ENCODE measurements around the gene CD9.

The CD9 gene

DNA sequence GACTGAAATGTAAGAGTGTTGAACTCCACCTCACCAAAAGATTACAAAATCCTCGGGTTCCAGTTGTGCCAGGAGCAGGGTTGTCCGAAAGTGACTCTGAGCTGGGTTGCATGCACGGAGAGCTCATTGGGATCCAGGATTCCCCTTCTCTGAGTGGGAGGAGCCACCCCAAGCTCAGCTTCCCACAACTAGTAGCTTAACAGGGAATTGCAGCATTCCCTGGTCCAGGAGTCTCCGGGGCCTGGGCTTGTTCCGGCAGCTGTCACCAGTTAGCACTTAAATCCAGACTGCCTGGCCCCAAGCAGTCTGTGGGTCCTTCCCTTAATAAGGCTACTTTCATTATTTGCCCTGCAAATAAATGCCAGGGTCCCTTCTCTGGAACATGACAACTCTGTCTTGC is 50.1 kb downstream of the CD9 start:
- no peak for DNase-seq

DNA sequence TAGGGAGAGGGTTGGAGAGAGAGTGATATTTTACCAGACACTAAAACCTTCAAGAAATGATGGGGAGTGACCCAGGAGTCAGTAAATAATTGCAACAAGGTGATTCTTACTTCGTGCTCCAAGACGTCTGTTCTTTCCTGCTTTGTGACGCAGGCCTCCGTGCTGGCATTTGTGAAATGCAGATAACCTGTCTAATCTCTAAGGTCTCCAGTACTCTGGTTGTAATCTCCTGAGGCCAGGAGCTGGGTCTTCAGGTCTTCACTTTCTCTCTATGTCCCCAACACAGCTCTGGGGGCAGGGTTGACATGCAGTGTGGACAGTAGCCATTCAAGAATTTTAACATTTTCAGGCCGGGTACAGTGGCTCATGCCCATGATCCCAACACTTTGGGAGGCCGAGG is 53.1 kb downstream of the CD9 start:
- no peak for DNase-seq

DNA sequence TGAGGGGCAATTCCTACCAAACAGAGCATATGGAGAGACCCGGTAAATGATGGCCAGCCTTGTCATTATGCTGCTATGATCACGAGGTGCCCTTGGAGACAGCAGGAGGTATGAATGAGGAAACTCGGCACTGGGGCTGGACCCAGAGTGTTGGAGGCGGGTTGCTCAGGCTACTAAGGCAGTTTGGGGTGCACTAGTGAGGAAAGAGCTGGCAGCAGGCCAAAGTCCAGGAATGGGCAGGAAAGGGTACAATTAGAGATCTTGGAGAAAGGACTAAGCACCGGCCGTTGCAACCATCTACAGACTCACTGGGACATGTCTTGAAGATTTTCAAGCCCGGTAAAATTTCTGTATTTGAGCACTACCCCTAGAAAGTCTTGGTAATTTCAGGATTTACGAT is 54.3 kb downstream of the CD9 start:
- DNase-seq: no peak

DNA sequence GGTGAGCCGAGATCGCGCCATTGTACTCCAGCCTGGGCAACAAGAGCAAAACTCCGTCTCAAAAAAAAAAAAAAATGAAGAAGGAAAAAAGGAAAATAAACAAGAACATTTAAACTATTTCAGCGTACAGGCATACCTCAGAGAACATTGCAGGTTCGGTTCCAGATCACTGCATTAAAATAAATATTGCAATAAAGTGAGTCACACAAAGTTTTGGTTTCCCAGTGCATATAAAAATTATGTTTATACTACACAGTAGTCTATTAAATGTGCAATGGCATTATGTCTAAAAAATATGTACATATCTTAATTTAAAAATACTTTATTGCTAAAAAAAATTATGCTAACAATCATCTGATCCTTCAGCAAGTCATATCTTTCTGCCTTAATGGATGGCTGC is 56.8 kb downstream of the CD9 start:
- DNase-seq: no peak

DNA sequence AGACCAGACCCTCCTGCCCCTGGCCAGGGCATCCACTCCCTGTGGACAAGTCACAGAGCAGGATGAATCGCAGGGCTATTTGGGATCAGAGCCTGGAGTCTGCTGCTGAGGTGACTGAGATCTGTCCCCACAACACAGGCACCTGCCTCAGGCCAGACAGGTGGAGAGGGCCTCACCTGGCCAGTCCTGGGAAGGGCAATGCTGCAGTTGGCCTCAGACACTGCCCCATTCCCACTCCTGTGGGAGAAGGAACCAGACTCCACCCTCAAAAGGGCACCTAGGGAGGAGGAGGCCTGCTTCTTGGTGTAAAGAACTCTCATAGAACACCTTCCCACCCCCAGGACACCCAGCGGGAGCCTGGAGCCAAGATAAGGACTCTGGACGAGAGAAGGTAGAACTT is 62.0 kb downstream of the CD9 start:
- DNase-seq: no peak

DNA sequence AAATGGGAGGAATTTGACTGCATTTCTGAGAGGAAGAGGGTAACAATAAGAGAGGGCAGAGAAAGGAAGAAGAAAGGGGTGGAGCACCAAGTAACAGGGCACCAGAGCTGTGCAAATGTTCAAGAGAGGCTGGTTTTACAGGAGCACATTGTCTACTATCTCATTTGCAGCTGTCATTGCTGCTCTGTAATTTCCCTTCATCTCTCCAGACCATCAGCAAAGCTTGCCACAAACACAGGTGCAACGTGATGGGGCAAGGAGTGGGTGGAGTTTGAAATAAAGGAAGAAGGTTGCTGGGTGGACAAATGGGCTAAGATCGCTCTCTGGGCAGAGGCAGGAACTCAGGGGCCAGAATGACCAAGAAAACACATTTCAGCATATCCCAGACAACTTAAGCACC is 62.4 kb downstream of the CD9 start:
- no peak for DNase-seq

DNA sequence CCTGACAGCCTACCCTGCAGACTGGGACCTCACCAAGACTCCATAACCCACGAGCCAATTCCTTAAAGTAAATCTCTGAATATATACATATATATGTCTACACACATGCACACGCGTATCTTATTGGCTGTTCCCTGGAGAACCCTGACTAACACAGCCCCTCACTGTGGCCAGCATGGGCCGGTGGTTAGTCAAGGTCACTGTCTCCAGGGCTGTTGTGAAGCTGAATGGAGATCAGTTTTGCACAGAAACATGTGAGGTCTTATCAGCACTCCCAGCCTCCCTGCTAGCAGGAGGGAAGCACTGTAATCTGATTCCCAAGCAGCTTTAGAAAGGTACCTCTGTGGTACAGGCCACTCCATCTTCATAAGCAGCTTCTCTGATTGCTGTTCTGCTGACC is 63.7 kb downstream of the CD9 start:
- DNase-seq: no peak

DNA sequence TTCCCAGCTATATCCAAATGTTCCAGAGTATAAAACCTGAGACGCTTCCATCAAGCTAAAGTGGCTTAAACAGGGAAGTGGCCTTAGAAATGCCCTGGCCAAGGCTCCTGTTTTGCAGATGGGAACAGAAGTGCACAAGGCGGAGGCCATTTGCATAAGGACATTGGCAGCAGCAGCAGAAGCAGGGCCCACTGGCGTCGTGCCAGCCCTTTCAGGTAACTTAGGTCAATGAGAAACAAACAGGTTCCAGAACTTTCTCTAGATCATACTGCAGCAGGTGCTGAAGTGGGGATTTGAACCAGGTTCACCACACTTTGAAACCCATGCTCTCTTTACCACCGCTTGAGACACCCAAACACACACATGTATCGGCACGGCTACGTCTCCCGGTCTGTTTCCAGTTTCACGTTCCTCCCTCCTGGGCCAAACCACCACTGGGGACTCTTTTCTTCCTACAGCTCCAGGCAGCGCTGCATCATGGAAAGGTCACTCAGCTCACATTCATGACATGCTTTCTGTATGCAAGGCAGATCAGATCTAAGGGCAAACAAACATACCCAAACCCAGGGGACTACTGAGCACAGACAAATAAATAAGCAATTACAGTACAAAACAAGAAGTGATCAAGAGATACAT is 64.3 kb downstream of the CD9 start:
- no peak for DNase-seq

DNA sequence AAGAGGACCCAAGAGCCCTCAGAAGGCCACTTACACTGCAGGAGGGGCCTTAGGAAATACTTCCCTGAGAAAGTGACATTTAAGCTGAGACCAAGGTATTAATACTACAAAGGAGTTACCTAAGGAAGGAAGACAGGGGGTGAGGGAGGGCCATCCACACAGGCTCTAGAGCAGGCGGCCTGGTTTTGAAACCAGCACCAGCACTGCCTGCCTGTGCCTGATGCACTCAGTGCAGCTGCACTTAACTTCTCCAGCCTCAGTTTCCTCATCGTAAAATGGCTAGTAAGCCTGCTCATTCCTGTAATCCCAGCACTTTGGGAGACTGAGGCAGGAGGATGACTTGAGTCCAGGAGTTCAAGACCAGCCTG is 64.8 kb downstream of the CD9 start:
- no peak for DNase-seq

DNA sequence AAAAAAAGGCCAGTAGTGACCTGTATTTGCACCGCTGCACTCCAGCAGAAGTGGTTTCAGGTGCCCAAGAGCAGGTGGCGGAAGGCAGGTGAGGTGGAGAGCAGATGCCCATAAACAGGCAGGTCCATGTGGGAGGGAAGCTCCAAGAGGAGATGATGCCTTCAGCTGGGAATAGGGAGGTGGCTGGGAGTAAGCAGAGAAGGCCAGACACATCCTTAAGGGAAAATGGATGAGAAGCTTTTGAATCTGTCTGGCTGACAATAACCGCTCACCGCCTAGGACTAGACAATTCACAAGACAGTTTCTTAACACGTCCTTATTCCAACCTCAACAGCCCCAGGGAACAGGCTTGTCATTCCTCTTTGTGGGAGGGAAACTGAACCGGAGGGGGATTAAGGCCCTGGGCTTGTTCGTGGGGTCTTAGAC is 66.4 kb downstream of the CD9 start:
- no peak for DNase-seq

DNA sequence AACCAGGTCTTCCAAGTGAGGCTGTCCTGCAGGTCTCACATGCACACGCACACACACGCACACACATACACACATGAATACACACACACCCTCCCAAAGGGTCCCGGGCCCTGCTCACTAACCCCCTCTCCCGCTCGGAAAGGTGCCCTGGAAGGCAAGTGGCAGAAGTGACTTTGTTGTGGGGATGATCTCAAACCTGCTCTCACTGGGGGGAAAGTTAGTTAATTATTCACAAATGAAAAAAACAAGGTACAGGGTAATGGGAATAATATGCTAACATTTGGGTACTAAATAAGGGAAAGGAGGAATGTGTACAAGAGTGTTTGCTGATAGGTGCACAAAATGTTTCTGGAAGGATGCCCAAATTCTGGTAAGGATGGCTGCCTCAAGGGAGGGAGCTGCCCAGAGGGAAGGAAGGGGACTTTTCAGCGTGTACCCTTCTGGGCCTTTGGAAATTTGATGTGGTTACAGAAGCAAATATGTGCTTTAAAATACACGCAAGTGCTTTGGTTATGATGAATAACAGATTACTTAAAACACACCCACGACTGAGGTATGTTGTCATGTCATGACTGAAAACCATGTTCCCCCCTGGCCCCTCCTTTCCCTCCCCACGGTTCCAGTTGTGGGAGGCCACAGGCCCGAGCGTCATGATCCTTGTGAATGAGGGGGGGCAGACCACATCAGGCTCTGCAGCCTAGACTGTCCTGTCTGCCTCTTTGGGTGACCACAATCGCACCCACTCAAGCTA is 66.9 kb downstream of the CD9 start:
- DNase-seq: no peak

DNA sequence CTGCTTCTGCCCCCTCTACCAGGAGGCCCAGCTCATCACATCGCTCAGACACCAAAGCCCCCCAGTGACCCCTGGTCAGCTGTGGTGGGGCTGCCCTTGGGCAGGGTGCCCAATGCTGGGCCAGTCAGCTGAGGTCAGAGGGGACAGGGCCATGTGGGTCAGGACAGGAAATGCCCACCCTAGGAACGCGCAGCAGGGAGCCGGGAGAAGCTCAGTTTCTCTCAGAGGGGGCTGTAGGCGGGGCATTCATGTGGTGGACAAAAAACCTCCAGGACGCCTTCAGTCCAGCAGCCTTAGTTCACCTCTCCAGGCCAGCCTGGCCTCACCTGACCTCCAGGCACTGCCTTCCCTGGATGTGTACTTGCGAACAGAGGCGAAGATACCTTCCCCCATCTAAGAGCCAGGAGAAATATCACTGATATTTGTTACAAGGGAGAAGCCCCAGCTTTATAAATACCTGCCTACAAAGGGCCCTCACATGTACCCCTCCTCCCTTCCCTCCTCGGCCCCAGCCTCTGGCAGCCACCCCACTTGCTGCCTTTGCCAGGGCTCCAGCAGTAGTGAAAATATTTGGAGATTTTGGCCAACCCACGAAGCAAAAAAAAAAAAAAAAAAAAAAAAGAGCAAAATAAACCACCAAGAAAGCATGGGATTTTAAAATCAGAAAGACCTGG is 68.4 kb downstream of the CD9 start:
- DNase-seq: no peak

DNA sequence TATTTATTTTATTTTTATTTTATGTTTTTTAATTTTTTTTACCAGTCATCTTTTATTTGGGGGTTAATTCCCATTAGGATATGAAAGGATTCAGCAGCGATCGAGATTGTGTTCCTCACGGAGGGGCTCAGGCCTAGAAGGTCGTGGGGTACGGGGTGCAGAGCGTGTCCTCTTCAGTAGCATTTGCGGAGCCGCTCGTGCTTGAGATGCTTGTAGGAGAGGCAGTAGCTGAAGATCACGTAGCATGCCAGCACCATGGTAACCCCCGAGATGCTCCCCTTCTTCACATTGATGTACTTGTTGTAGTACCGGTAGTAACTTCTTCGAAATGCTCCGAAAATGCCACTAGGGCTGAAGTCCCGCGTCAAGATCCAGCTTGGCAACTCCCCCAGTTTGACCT is 69.8 kb downstream of the CD9 start:
- DNase-seq: no peak

DNA sequence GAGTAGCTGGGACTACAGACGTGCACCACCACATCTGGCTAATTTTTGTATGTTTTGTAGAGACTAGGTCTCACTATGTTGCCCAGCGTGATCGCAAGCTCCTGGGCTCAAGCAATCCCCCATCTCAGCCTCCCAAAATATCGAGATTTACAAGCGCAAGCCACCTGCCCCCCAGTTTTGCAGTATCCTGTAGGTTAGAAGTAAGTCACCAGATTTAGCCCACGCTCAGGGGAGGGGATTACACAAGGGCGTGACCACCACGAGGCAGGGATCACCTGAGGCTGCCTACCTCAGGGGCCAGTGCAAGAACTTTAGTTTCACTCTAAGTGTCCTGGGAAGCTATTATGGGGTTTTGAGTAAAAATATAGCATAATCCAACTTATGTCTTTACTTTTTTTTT is 71.1 kb downstream of the CD9 start:
- no peak for DNase-seq

DNA sequence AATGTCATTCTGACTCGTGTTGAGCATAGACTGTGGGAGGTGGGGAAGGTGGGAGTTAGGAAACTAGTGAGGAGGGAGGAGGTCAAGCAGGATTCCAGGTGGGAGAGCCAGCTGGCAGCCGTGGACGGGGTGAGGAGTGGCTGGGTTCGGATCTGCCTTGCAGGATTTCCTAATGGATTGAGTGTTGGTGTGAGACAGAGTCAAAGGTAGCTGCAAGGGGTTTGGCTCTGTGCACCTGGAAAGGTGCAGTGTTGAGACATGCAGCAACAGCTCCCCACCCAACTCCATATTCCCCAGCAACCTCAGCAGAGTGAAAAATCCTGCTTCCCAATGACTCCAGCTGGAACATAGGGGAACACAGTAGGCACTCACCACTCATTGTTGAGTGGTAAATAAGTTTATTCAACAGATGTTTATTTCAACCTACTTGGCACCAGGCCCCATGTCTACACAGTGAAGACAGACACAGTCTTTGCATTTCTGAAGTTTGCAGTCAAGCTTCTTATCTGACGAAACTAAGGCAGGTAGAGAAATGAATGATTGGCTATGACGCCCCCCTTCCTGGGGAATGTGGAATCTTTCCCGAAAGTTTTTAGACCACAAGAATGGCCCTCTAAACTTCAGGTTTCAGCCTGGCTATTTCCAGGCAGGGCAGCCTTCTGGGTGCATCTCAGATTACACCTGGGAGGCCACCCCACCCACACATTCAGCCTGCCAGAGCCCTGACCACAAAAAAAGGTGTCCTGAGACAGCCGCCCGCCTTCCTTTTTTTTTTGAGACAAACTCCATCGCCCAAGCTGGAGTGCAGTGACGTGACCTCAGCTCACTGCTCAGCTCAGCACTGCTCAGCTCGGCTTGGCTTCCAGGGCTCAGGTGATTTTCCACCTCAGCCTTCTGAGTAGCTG is 72.4 kb downstream of the CD9 start:
- DNase-seq: no peak

DNA sequence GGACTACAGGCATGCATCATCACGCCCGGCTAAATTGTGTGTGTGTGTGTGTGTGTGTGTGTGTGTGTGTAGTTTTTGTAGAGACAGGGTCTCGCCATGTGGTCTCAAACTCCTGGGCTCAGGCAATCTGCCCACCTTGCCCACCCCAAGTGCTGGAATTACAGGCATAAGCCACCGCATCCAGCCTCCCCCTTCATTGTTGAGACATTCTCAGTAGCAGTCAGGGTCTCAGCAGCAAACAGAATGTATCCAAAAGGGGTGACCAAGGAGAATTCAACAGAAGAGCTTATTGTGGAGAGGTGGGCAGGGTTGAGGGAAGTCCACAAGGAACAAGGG is 73.0 kb downstream of the CD9 start:
- no peak for DNase-seq

DNA sequence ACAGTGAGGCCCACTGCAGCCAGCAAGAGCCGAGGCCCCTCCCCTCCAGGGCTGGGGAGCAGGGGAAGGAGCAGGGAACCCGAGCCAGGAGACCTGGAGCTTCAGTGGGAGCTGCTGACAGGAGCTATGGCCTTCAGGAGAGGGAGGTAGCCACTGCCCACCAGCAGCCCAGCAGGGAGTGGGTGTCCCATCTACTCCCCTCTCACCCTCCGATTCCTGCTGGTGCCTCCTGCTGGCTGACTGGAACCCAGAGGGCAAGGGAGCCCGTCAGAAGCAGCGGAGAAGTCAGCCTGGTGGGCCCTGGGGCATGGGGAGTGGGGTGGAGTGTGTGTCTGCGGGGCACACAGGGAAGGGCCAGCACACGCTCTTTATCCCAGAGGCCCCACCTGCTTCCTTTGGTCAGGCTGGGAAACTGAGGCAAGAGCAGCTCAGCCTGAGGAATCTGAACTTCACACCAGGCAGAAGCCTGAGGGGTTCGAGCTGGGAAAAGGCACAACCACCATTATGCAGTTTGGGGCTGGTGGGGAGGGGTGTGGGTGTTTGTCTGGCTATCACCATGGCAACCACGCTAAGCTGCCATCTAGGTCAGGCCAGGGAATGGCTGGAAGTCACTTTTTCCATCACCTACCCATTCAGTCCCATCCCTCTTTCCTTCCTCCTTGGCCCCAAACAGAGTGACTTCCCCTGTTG is 73.5 kb downstream of the CD9 start:
- DNase-seq: no peak

DNA sequence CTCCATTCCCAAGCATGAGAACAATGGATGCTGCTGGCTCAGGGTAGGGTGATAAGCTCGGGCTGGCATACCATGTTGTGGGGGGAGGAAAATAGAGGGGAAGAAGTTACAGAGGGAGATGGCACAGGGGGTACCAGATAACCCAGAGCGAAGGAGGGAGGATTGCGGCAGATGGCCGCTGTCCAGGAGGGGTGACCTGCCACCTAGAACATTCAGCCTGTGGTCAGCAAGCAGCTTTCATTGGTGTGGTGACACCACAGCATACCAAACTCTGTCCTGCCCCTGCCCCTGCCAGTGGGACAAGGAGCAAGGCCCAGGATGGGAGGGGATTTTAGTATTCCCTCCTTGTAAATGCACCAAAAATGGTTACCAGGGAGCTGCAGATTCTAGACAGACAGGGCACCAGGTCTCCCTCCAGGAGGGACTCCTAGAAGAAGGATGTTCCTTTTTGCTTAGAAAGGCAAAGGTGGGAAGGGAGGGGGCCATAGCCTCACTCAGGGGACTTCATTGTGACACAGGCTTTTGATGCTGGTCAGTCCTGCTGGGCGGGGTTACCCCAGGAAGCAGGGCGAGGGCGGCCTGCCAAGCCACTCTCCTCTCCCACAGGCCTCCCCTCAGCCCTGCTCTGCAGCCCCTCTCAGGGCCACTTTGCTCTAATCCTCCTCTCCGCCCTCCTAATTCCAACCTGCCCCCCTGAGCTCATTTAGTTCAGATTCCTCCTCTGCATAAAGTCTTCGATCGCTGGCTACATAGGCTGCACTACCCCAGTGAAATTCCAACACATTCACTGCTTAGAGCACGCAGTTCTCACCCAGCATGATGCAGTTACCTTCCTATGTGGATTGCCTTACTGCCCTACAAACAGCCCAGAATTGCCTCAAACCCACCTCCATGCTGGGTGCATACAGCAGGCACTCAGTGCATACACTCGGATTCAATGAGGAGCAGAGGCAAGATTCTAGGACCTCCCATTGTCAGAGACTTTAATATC is 74.3 kb downstream of the CD9 start:
- DNase-seq: no peak

DNA sequence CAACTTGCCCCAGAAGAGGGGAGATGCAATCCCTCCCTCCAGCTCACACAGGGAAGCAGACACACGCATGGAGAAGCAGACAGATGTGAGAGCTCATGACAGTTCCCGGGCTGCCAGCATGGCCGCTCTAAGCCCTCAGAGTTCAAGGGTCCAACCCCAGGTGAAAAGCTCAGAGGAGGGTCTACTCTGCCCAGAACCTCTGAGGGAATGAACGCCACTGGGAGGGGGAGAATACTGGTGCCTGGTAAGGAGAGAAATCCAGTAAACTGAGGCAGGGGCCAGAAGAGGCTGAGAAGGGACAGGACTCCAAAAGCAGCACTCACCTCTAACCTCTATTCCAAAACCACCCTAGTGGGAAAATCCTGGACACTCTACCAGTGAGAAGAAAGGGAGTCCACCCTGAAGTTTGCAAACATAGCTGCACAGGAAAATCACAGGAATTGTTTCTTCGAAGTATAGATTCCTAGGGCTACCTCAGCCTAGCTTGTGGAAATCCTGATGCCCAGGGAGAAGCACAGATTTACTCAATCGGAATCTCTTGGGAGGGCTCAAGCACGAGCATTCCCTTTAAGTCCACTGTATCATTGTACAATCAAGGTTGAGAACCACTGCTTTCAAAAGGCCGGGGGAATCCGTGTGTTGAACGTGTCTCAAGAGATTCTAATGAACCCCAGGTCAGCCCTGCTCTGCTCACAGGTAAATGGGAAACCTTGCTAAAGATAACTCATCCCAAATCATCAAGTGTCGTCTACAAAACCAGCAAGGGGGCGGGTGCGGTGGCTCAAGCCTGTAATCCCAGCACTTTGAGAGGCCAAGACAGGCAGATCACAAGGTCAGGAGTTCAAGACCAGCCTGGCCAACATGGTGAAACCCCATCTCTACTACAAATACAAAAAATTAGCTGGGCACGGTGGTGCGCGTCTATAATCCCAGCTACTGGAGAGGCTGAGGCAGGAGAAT is 76.0 kb downstream of the CD9 start:
- no peak for DNase-seq

DNA sequence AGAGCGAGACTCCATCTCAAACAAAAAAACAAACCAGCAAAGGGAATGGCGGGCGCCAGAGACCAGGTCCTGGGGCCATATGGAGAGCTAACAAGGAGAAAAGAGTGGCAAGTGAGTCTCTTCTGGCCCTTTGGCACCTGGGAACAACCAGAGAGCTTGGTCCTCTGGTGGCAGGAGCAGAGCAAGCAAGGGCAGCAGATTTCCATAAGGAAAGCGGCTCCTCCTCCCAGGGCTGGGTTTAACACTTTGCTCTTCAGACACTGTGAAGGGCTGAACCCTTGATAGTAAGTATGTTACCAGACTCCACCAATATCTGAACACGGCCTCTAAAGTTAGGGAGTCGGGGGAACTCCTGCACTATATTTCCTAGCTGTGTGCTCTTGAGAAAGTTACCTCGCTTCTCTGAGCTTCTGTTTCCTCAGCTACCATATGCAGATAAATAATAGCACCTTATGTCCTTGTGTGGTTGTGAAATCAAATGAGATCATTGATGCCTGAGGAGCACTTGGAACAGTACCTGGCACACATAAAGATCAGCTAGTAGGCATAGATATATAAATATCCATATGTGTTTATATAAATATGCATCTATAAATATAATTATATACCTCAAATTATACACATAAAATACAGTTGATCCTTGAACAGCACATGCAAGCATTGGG is 76.9 kb downstream of the CD9 start:
- DNase-seq: no peak

All from AML-193 (cell line).